Endodermal cell (in vitro differentiated cells): ENCODE measurements around the gene PNPO. TPM values are rescaled to one million over a fixed set of nuclear protein-coding genes. Genes with fewer than 3 reads are reported as not detected.

Experiments used
- DNase-seq: peaks from one replicate; pipeline ENCODE4 v3.0.0-alpha.2; 2017
- H3K27ac ChIP-seq: 2 replicates; pipeline ENCODE4 v1.5.1; 2013; ENCODE audit warnings: mild to moderate bottlenecking, low read depth, low read length, moderate library complexity
- H3K27me3 ChIP-seq: 2 replicates; pipeline ENCODE4 v1.6.1; 2013; ENCODE audit warnings: mild to moderate bottlenecking, low read length, moderate library complexity; ENCODE audit not compliant: insufficient read depth, control insufficient read depth, poor library complexity, severe bottlenecking
- H3K36me3 ChIP-seq: 2 replicates; pipeline ENCODE4 v1.7.0; 2013; ENCODE audit warnings: mild to moderate bottlenecking, low read length, moderate library complexity; ENCODE audit not compliant: control insufficient read depth, insufficient read depth
- H3K4me1 ChIP-seq: one replicate; pipeline ENCODE4 v1.7.0; 2013; ENCODE audit warnings: low read length; ENCODE audit not compliant: control insufficient read depth, insufficient read depth
- H3K4me3 ChIP-seq: 2 replicates; pipeline ENCODE4 v1.5.1; 2013; ENCODE audit warnings: mild to moderate bottlenecking, low read length, moderate library complexity
- H3K9ac ChIP-seq: 2 replicates; pipeline ENCODE4 v1.6.1; 2013; ENCODE audit warnings: mild to moderate bottlenecking, low read length, moderate library complexity; ENCODE audit not compliant: poor library complexity, severe bottlenecking; ENCODE audit errors: extremely low read depth
- H3K9me3 ChIP-seq: 2 replicates; pipeline ENCODE4 v1.6.1; 2013; ENCODE audit warnings: mild to moderate bottlenecking, low read length, moderate library complexity; ENCODE audit not compliant: control insufficient read depth
- H3K27ac Mint-ChIP-seq: 2 replicates; pipeline ENCODE4 v1.8.0; 2020; ENCODE audit warnings: mixed read lengths
- H3K27me3 Mint-ChIP-seq: 2 replicates; pipeline ENCODE4 v1.8.0; 2021; ENCODE audit warnings: mild to moderate bottlenecking, mixed read lengths; ENCODE audit not compliant: insufficient read depth
- H3K36me3 Mint-ChIP-seq: 2 replicates; pipeline ENCODE4 v1.8.0; 2020; ENCODE audit warnings: low read depth, mixed read lengths
- H3K4me1 Mint-ChIP-seq: 2 replicates; pipeline ENCODE4 v1.8.0; 2020; ENCODE audit warnings: mixed read lengths
- H3K4me3 Mint-ChIP-seq: 2 replicates; pipeline ENCODE4 v1.8.0; 2020; ENCODE audit warnings: mild to moderate bottlenecking, moderate library complexity, mixed read lengths
- H3K9me3 Mint-ChIP-seq: 2 replicates; pipeline ENCODE4 v1.8.0; 2020; ENCODE audit warnings: mild to moderate bottlenecking, mixed read lengths
- WGBS, 2 experiments: methylation state at CpG; one replicate each; pipeline versions ENCODE4 v1.1.5 to v1.1.7; 2013; ENCODE audit warnings: missing lambda C conversion rate in 2 of 2, mixed read lengths in 1 of 2; ENCODE audit not compliant: insufficient coverage in 1 of 2, insufficient read length in 1 of 2; 5-methylcytosine and 5-hydroxymethylcytosine counted together
- total RNA-seq, 2 donors: library from RNA; stranded (reverse); fragmentation: NEBNext Ultra II Directional in 1 of 2; extraction: Animal tissue kit (Norgen Biotek cat#: 25700) in 1 of 2; gene quantifications; 2 replicates in 1 of 2; 3 replicates in 1 of 2; pipeline ENCODE4 v1.2.1, GENCODE V29; 2021
- TF ChIP-seq, protein P1 (sequence below): fragments of 200-600 bp; sonication (generic); conservative IDR thresholded peaks from 2 replicates; pipeline ENCODE4 v1.5.0; 2021; ENCODE audit warnings: antibody characterized with exemption, mild to moderate bottlenecking

Gene PNPO
- total RNA-seq, 2 donors from 2014 or later = 8.5 to 10.4 TPM

DNA sequence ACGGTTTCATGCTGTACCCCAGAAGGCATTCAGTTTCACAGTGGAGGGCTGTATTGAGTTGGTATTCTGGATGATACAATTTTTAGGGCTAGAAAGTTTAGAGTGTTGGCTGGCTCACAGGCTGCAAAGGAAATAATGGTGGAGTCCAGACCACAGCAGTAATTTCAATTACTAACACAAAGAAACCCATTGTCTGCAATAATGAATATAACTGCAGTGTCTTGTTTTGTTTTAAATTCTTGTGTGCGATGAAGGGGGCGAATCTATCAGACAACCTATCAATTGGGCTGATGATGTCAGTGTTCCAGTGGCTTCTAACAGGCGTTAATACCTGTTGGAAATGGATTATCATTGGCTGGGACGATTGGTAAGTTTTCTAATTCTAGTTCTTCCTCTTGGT lies 43.8 kb upstream of the PNPO start:
- Mint-ChIP-seq H3K4me1 (peaks cover 61% of the 10 kb centered on the region), H3K36me3 (no peaks in the 10 kb centered on the region), H3K4me3 (peak overlapping the region; percentile 93), H3K27me3 (no peaks in the 10 kb centered on the region), H3K27ac (no peak overlapping the region), H3K9me3 (no peaks in the 10 kb centered on the region)
- Histone ChIP-seq H3K4me1 (peaks cover 13% of the 10 kb centered on the region), H3K27me3 (no peaks in the 10 kb centered on the region), H3K9me3 (no peaks in the 10 kb centered on the region), H3K4me3 (peak overlapping the region; percentile 90), H3K9ac (no peak overlapping the region), H3K27ac (no peak overlapping the region), H3K36me3 (no peaks in the 10 kb centered on the region)
- 92 to 93% methylated on average over 5 of the region's 5 CpGs for WGBS, 2 experiments
- DNase-seq = peak; percentile 33
- TF ChIP-seq, protein P1, sequence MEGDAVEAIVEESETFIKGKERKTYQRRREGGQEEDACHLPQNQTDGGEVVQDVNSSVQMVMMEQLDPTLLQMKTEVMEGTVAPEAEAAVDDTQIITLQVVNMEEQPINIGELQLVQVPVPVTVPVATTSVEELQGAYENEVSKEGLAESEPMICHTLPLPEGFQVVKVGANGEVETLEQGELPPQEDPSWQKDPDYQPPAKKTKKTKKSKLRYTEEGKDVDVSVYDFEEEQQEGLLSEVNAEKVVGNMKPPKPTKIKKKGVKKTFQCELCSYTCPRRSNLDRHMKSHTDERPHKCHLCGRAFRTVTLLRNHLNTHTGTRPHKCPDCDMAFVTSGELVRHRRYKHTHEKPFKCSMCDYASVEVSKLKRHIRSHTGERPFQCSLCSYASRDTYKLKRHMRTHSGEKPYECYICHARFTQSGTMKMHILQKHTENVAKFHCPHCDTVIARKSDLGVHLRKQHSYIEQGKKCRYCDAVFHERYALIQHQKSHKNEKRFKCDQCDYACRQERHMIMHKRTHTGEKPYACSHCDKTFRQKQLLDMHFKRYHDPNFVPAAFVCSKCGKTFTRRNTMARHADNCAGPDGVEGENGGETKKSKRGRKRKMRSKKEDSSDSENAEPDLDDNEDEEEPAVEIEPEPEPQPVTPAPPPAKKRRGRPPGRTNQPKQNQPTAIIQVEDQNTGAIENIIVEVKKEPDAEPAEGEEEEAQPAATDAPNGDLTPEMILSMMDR = no peak

DNA sequence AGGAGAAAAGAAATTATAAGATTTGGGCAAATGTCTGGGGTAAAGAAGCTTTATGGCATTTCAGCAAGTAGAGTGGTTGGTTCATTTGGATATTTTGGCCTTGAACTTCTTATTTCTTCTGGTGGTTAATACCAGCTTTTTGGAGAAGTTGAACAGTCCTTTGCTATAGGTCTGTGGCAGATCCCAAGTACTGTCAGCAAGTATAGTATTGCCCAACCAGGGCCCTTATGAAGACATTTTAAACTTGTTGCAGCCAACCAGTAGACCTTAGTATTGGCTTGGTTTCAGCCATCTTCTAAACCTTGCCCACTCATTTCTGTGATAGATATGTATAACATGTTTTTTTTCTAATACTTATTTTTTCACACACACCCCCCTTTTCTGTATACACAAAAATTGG lies 43.1 kb upstream of the PNPO start:
- Histone ChIP-seq H3K27me3 (no peaks in the 10 kb centered on the region), H3K9me3 (no peaks in the 10 kb centered on the region), H3K36me3 (no peaks in the 10 kb centered on the region), H3K4me1 (peaks cover 13% of the 10 kb centered on the region), H3K27ac (no peak overlapping the region), H3K4me3 (no peak overlapping the region), H3K9ac (no peak overlapping the region)
- Mint-ChIP-seq H3K4me3 (no peak overlapping the region), H3K27me3 (no peaks in the 10 kb centered on the region), H3K9me3 (no peaks in the 10 kb centered on the region), H3K27ac (no peak overlapping the region), H3K36me3 (peaks cover 3% of the 10 kb centered on the region), H3K4me1 (peaks cover 59% of the 10 kb centered on the region)
- TF ChIP-seq, protein P1 = no peak
- DNase-seq = no peak

DNA sequence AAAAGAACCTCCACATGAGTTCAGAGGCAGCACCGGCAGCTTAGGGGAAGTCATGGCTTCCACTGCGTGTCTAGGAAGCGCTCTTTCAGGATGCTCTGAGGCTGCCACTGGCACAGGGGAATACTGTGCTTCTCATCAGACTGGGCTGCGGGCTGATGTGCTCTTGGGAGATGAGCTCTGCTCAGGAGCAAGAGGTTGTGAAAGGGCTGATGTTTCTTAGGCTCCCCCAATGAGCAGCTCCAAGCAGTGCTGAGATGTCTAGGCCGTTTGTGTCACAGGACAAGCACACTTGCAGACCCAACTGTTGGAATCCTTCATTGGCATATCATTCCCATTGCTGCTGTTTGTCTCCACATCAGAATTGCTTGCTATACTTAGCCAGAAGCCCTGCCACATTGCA lies 41.7 kb upstream of the PNPO start:
- H3K4me1 ChIP-seq = peaks cover 8% of the 10 kb centered on the region
- no peaks in the 10 kb centered on the region for H3K27me3 ChIP-seq
- Mint-ChIP-seq H3K27ac (no peak overlapping the region), H3K36me3 (peaks cover 8% of the 10 kb centered on the region), H3K27me3 (no peaks in the 10 kb centered on the region), H3K4me1 (peaks cover 50% of the 10 kb centered on the region), H3K4me3 (no peak overlapping the region), H3K9me3 (peaks cover 2% of the 10 kb centered on the region)
- no peak overlapping the region for H3K9ac ChIP-seq
- WGBS, 2 experiments = 91 to 93% methylated on average over 5 of the region's 5 CpGs
- H3K9me3 ChIP-seq = no peaks in the 10 kb centered on the region
- H3K4me3 ChIP-seq = no peak overlapping the region
- no peak for DNase-seq
- no peaks in the 10 kb centered on the region for H3K36me3 ChIP-seq
- TF ChIP-seq, protein P1 = no peak
- H3K27ac ChIP-seq = no peak overlapping the region
